Measurements from ENCODE around the gene SAAL1.
A peak's percentile ranks its signal among the peaks of the same experiment; 100 is the strongest.
"Not testable (repeated sequence)": the region's sequence is repeated elsewhere in the genome, so short reads cannot be mapped to it uniquely, and the experiment has no call there.

Gene SAAL1, protein sequence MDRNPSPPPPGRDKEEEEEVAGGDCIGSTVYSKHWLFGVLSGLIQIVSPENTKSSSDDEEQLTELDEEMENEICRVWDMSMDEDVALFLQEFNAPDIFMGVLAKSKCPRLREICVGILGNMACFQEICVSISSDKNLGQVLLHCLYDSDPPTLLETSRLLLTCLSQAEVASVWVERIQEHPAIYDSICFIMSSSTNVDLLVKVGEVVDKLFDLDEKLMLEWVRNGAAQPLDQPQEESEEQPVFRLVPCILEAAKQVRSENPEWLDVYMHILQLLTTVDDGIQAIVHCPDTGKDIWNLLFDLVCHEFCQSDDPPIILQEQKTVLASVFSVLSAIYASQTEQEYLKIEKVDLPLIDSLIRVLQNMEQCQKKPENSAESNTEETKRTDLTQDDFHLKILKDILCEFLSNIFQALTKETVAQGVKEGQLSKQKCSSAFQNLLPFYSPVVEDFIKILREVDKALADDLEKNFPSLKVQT

DNA sequence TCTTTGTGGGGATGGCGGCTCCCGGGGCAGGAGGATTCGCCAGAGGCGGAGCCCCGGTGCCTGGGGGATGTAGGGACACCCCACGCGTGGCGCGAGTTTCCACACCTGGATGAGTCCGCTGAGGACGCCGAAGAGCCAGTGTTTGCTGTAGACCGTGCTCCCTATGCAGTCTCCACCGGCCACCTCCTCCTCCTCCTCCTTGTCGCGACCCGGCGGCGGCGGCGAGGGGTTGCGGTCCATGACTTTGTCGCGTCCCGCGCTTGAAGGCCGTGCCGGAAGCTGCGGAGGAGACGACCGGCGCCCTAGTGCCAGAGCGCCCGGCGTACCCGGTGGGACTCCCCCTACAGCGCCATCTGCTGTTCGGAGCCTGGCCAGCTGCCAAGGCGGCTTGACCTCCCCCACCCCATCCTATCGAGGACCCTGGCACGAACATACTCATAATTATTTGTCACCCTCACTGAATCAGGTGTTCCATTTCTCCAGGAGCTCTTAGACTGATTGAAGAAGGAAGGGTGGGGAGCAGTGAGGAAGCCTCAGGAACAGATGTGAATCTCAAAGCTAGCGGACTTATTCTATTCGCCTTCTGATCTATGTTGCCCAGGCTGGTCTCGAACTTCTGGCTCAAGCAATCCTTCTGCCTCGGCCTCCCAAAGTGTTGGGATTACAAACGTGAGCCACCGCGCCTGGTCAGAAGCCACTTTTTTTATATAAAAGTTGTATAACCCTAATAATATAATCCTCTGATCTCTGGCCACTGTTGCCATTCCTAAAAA lies at the start of gene SAAL1:
SAAL1 (minus strand) TSS at position 281 of the 773 bp plus-strand sequence; CDS start at position 240, 41 bp downstream.
- peak; percentile 68 to 85 for DNase-seq (ENCODE audit: low read depth in 2 of 2)

DNA sequence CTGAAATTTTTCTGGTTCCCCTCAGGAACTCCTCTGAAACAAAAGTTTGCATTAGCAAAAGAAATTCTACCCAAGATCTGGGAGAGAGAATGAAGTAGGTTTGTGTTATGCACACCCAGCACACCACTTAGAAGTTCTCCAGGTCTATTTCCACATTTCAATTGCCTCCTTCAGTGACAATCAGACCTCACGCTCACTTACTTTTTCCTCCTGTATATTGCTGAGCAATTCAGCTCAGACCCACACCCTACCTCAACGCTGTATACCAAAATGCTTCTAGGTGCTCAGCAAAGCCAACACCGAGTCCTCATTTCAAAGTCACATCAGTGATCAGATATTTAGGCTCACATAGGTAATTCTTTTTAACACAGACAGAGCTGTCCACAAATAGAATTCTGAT lies 45.7 kb upstream of the SAAL1 start:
- DNase-seq (ENCODE audit: low read depth in 2 of 2) = no peak

DNA sequence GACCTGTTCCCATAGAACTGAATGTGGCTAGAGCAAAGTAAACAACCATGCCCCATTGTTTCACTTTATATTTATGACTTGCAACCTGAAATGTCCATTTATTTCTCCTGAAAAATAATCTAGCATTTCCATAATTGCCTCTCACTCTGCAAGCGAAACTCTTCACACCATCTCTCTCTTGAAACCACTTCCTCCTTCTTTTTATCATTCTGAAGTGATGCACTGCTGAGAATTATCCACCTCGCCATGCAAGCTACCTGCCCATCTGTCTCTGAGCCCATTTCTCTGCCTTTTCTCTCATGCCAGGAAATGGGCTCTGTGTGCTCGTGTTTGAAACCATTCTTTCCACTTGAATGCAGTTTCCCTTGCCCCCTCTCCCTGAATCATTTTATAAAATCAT lies 40.0 kb upstream of the SAAL1 start:
- DNase-seq (ENCODE audit: low read depth in 2 of 2) = no peak

DNA sequence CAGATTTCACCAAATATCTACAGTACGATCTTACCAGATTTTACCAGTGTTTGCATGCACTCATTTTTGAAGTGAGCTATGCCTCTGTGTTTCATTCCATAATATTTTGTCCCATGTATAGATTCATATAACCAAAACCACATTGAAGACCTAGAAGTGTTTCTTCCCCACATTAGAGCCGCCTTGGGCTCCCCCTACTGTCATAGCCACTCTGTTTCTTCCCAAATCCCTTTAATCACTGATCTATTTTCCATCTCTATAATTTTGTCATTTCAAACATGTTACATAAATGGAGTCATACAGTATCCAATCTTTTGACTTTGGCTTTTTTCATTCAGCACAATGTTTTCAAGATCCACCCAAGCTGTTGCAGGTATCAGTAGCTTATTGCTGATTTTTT lies 39.1 kb upstream of the SAAL1 start:
- DNase-seq (ENCODE audit: low read depth in 2 of 2) = no peak

DNA sequence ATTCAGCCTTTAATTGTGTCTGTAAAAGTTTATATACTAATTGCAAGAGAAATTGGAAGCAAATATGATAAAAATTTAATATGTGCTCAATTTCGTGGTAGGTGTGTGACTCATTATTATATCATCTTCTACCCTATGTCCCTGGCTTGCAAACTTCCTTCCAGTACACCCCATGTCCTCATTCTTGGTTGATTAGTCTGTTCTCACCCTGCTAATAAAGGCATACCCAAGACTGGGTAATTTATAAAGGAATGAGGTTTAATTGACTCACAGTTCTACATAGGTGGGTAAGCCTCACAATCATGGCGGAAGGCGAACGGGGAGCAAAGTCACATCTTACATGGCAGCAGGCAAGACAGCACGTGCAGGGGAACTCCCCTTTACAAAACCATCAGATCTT lies 38.4 kb upstream of the SAAL1 start:
- DNase-seq (ENCODE audit: low read depth in 2 of 2) = no peak

DNA sequence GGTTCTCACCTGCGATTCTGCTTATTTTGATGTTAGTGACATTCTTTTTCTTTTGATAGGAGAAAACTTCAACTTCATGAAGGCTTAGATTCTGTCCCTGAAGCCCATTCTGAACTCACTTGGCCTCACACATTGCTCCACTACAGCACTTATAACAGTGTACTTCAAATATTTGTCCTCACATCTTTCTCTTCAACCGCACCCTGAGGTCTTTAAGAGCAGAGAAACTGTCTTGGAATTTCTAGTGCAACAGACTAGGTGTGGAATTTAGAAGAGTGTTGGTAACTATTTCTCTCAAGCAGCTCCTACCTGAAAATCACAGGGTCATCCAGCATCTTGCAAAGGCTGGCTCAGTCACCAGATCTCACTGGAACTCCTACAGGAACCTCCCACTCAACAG lies 34.3 kb upstream of the SAAL1 start:
- DNase-seq (ENCODE audit: low read depth in 2 of 2) = no peak

DNA sequence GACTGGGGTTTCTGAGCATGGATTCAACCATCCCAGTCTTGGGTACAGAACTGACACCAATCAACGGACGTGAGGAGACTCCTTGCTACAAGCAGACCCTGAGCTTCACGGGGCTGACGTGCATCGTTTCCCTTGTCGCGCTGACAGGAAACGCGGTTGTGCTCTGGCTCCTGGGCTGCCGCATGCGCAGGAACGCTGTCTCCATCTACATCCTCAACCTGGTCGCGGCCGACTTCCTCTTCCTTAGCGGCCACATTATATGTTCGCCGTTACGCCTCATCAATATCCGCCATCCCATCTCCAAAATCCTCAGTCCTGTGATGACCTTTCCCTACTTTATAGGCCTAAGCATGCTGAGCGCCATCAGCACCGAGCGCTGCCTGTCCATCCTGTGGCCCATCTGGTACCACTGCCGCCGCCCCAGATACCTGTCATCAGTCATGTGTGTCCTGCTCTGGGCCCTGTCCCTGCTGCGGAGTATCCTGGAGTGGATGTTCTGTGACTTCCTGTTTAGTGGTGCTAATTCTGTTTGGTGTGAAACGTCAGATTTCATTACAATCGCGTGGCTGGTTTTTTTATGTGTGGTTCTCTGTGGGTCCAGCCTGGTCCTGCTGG lies 31.4 kb upstream of the SAAL1 start:
- DNase-seq (ENCODE audit: low read depth in 2 of 2) = no peak

DNA sequence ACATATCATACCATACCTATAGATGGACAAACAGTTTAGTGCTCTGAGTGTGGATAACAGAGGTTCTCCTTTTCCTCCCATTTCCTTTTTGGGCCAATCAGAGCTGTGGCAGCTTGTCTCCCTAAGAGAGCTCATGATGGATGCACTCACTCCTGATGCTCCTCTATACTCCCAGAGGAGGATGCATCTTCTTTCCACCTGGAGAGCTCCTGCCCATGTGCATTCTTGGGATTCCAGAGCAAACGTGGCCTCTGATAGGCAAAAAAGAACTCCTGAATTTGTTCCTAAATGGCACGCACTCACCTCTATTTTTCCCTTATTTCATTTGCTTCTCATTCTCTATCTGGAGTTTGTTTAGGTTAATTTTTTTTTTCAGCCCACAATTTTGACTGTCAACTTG lies 29.4 kb upstream of the SAAL1 start:
- no peak for DNase-seq (ENCODE audit: low read depth in 2 of 2)

DNA sequence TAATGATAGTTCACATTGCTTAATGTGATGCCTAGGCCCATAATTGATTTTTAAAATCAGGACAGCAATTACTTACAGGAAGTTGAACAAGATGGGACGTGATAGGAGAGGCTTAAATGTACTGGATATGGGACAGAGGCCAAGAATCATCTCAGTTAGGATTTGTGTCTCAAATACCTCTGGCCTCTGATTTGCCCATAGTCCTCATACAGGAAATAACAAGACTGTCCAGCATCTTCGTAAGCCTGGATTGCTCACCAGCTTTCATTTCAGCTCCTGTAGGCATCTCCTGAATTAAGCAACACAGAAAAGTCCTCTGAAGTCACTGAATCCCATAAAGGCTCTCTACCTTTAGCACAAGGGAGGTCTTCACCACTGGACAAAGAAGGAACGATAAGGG lies 26.5 kb upstream of the SAAL1 start, which contains the start of gene MRGPRX3:
MRGPRX3 (plus strand) TSS at position 231 of the 400 bp plus-strand sequence. CDS start 4,632 bp downstream, outside the sequence.
- no peak for DNase-seq (ENCODE audit: low read depth in 2 of 2)

DNA sequence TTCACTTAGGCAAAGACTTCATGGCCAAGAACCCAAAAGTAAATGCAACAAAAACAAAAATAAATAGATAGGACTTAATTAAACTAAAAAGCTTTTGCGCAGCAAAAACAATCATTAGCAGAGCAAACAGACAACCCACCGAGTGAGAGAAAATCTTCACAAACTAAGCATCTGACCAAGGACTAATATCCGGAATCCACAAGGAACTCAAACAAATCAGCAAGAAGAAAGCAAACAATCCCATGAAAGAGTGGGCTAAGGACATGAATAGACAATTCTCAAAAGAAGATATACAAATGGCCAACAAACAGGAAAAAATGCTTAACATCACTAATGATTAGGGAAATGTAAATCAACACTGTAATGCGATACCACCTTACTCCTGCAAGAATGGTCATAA lies 25.2 kb upstream of the SAAL1 start:
- DNase-seq (ENCODE audit: low read depth in 2 of 2) = not testable (repeated sequence)

DNA sequence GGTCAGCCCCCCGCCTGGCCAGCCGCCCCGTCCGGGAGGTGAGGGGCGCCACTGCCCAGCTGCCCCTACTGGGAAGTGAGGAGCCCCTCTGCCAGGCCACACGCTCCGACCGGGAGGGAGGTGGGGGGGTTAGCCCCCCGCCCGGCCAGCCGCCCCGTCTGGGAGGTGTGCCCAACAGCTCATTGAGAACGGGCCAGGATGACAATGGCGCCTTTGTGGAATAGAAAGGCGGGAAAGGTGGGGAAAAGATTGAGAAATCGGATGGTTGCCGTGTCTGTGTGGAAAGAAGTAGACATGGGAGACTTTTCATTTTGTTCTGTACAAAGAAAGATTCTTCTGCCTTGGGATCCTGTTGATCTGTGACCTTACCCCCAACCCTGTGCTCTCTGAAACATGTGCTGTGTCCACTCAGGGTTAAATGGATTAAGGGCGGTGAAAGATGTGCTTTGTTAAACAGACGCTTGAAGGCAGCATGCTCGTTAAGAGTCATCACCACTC lies 15.5 kb upstream of the SAAL1 start:
- DNase-seq (ENCODE audit: low read depth in 2 of 2) = not testable (repeated sequence)

DNA sequence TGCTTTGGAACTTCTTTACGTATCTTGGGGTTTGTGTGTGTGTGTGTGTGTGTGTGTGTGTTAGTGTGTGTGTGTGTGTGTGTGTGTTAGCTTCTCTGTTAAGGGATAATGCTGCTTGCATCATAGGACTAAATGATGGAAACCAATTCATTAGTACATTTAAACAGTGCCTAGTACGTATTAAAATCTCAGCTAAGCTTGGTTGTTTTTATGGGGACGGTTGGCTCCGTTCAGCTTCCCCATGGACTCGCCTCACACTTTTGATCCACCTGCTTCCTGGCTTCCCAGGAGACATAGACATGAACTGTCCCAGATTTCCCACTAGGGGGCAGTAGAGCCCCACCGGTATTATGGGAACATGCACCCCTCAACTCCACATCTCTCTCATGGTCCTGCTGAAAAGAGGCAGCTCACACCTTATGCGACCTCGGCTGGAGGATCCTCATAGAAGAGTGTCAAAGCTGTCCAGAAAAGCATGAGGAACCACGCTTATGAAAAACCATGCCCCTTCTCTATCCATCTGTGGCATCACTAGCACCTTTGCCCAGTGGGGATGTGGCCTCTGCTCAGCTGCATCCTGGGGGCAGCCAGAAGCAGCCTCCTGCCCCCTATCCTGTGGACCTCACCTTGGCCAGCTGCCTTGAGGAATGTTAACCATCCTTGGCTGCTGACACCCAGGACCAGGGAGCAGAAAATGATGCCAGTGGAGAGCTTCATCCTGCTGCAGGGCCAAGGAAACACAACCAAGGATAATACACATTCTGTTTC lies 9.7 kb upstream of the SAAL1 start:
- peak; percentile 24 to 46 for DNase-seq (ENCODE audit: low read depth in 2 of 2)

DNA sequence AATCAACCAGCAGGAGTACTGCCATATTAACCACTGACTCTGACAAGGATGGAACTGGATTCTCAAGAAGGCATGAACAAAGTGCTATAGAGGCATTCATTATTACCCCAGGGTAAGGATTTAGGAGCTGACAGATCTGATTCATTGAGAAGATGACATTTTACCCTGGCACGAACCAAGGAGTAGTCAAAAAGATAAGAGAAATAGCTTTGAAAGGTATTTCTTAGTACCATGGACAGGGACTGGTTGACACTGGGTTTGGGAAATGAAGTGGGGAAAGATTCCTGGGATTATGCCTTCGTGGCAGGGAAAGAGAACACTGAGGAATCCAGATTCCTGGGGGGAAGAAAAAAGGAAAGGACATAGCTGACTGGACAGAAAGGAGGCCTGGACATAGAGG lies 5.1 kb upstream of the SAAL1 start:
- no peak for DNase-seq (ENCODE audit: low read depth in 2 of 2)

DNA sequence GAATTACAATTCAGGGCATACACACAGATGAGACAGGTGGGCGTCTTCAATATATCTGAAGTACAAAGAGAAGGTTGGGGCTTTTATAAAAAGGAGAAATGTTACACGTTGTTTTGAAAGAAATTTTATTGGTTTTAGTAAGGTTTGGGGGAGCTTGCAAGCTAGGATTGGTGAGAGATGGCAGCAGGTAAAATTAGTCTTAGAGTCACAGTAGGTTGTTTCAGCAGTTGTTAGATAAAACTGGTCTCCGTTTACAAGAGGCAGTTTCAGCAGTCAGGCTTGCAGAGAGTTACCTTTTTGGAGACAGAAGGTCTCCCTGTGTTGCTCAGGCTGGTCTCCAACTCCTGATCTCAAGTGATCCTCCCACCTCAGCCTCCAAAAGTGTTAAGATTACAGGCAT lies 2.4 kb upstream of the SAAL1 start:
- DNase-seq (ENCODE audit: low read depth in 2 of 2) = no peak

DNA sequence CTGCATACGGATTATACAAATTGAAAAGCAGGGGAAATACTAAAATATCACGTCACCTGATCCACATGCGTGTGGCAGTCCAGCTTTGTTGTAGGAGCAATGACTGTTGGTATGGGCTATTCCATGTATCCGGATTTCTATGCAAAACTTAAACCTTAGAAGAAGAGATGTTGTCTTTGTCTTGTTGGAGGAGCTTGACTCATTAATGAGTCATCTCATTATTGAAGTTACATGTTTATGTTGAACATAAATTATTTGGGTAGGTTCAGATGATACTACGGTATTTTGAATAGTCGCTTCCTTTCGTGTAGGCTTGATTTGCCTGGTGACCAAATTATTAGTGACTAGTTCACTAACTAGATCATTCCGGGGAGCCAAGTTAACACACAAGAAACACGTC lies 806 bp upstream of the SAAL1 start:
- no peak for DNase-seq (ENCODE audit: low read depth in 2 of 2)

DNA sequence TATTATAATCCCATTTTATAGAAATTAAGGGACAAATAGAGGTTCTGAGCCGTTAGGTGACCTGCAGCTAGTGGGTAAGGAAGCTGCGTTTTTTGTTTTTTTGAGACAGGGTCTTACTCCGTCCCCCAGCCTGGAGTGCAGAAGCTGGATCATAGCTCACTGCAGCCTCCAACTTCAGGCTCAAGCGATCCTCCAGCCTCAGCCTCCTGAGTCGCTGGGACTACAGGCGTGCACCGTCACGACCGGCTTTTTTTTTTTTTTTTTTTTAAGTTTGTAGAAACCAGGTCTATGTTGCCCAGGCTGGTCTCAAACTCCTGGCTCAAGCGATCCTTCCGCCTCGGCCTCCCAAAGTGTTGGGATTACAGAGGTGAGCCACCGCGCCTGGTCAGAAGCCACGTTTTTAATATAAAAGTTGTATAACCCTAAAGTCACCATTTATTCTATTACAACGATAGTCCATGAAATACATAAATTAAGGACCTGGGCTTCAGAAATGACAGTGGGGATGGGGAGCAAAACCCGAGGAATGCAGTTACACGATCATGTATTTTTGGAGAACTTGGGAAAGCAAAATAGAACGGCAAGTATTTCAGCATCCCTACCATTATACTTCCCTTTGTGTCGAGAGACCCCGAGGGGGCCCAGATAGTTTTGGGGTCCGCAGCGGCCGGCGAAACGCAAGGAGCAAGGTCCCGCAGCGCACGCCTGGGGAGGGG lies 638 bp downstream of the SAAL1 start:
- no peak for DNase-seq (ENCODE audit: low read depth in 2 of 2)

DNA sequence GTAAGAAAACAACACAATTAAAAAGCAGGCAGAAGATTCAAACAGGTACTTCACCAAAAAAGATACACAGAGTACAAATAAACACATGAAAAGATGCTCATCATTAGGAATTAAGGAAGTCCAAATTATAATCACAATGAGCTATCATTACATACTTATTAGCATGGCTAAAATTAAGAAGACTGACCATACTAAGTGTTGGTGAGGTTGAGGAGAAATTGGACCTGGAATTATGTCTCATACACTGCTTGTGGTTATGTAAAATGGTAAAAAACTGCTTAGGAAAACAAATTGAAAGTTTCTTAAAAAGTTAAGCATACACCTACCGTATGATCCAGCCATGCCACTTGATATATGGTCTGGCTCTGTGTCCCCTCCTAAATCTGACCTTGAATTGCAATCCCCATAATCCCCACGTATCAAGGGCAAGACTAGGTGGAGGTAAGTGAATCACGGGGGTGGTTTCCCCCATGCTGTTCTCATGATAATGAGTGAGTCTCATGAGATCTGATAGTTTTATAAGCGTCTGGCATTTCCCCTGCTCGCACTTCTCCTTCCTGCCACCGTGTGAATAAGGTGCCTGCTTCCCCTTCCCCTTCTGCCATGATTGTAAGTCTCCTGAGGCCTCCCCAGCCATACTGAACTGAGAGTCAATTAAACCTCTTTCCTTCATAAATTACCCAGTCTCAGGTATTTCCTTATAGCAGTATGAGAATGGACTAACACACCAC lies 4.8 kb downstream of the SAAL1 start:
- DNase-seq (ENCODE audit: low read depth in 2 of 2) = no peak

DNA sequence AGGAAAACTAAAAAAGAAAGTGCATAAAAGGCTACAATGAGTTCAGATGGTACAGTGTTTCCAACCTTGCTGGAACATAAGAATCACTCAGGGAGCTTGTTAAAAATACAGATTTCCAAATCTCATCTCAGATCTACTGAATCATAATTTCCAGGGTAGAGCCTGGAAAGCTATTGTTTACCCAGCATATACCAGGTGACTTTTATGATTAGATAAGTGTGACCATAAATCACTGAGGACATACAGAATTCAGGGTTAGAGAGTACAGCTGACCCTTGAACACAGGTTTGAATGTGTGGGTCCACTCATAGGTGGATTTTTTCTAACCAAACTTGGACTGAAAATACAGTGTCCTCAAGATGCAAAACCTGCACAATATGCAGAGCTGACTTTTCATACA lies 11.9 kb downstream of the SAAL1 start:
- no peak for DNase-seq (ENCODE audit: low read depth in 2 of 2)

DNA sequence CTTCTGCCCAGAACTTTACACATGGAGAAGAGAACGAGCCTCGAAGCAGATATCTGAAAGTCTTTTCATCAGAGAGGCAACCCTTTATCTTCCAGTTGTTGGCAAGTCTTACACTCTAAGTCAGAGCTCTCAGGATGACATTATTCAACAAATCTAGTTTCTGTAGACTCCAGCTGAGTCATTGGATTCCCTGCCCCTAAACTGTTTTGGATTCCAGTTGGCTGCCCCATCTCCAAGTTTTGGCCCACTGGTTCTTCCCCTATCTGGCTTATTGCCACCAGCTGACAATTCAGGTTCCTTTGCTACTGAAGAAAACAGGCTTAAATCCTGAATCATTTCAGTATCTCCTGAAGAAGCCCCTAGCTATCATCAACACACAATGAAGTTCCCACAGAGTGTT lies 14.2 kb downstream of the SAAL1 start:
- no peak for DNase-seq (ENCODE audit: low read depth in 2 of 2)

DNA sequence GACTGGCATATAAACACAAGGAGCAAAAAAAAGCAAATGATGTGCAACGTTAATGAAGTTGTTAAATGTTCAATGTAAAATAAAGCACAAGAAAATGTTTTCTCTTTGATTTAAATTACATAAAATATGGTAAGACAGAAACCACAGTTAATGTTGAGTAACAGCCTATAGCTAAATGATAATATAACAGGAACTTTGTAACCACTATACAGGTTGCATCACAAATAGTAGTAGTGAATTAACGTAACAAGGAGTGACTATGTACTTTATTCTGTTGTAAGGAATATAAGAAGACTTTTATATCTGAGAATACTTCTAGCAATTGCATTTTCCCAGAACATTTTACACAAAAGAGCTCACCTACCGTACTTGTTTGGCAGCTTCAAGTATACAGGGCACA lies 16.9 kb downstream of the SAAL1 start:
- DNase-seq (ENCODE audit: low read depth in 2 of 2) = no peak
